ENCODE results near the gene HEBP2.
"Not testable (repeated sequence)": the region's sequence is repeated elsewhere in the genome, so short reads cannot be mapped to it uniquely, and the experiment has no call there.

HEBP2 gene, protein sequence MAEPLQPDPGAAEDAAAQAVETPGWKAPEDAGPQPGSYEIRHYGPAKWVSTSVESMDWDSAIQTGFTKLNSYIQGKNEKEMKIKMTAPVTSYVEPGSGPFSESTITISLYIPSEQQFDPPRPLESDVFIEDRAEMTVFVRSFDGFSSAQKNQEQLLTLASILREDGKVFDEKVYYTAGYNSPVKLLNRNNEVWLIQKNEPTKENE

DNA sequence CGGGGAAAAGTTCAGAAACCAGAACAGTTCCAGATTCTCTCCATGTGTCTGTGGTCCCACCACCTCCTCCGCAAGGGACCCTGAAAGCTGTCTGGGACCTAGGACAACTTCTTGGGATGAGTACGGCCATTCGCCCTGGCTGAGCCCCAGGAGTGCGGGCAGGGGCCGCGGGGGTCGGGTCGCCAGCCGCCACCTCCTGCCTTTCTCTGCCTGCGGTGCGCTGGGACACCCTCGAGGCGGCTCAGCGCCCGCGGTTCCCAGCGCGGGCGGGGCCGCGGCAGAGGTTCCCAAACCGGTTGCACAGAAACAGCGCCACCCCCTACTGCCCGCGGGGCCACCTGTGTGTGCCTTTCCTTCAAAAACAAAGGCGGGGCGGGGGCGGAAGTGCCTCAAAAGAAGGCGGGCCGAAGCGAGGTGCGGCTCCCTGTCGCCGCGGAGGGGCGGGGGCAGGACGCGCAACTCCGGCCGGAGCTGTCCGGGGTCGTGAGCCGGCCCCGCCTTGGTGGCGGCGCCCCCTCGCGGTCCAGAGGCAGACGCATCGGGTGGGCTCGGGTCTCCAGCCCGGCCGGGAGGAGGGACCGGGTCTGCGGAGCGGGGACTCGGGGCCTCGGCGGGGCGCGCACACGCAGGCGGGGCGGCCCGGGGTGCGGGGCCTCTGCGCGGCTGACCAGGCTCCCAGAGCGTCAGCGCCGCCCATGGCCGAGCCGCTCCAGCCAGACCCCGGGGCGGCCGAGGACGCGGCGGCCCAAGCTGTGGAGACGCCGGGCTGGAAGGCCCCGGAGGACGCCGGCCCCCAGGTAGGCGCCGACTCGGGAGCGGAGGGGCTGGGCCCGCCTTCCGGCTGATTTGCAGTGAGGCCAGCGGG, at the start of gene HEBP2:
Gene HEBP2 (plus strand): TSS at position 423 of the 865 bp plus-strand sequence. CDS start 273 bp downstream, at position 696.
- peak; percentile 92 to 98 for DNase-seq

DNA sequence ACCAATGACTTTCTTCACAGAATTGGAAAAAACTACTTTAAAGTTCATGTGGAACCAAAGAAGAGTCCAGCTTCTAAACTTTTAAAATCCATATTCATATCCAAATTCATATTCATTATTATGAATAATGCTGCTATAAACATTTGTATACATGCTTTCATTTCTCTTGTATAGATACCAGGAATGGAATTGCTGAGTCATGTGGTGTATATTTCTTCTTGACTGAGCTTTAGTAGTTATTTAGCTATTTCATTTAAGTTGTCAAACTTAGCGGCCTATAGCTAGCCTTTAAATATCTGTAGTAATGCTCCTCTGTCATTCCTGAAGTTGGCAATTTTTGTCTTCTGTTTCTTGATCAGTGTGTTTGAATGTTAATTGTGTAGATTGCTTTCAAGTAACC, 46.1 kb upstream of the HEBP2 start:
- no peak for DNase-seq

GRCh38 chr6:138368684-138369083, 35.3 kb upstream of the HEBP2 start:
- DNase-seq = not testable (repeated sequence)

GRCh38 chr6:138370631-138371451, 33.2 kb upstream of the HEBP2 start:
- DNase-seq = no peak

- DNase-seq = no peak
These were observed 32.6 kb upstream of the HEBP2 start for GRCh38 chr6:138371452-138371711.

- no peak for DNase-seq
These were observed 32.3 kb upstream of the HEBP2 start for GRCh38 chr6:138371720-138372119.

DNA sequence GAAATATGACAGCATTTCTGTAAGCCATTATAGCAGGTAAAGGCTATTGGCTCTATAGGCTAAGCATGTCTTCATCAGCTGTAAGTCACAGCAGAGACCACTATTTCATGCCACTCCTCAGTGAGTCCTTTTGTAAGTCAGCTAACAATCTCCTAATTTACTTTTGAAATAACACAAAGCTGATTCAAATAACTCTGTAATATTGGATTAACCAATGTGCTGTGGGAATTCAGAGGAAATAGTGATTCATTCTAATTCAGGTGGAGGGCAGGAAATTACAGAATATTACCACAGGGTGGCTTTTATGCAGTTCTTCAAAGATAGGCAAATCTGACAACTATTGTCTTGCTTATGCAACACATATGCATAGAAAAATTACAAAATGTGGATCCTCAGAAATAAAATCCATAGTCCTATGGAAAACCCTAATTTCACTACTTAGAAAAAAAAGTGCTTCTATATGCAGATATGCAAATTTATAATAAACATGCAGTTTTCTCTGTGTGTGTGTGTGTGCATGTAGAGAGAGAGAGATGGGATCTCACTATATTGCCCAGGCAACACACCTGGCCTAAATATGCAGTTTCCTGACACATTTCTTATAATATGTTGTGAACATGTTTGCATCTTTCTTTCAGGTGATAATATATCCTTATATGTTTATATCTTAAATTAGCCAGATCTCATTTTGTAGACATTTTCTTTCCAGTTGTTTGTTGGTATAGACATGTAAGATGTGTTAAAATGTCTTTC, 31.1 kb upstream of the HEBP2 start:
- DNase-seq = no peak

DNA sequence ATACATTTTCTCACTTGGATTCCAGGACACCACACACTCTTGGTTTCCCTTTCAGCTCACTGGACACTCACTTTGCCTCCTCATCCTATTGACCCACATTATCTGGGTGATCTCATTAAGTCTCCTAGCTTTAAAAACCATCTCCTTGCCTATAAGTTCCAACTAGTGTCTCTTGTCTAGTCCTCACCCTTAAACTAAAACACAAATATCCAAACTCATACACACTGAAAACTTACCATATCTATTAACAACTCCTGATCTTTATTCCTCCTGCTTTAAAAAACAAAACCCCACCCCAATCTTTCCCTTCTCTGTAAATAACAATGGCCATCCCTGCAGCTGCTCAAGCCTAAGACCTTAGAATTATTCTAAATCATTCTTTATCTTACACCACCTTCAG, 29.8 kb upstream of the HEBP2 start:
- DNase-seq = no peak

- DNase-seq = no peak
These were observed 29.2 kb upstream of the HEBP2 start for GRCh38 chr6:138374815-138375214.

- DNase-seq = no peak
These were observed 27.0 kb upstream of the HEBP2 start for GRCh38 chr6:138377042-138377441.

GRCh38 chr6:138377844-138378243, 26.2 kb upstream of the HEBP2 start, which contains the start of gene SMIM28:
SMIM28 (plus strand) TSS chr6:138377905; CDS start chr6:138378073, 168 bp downstream.
- no peak for DNase-seq

DNA sequence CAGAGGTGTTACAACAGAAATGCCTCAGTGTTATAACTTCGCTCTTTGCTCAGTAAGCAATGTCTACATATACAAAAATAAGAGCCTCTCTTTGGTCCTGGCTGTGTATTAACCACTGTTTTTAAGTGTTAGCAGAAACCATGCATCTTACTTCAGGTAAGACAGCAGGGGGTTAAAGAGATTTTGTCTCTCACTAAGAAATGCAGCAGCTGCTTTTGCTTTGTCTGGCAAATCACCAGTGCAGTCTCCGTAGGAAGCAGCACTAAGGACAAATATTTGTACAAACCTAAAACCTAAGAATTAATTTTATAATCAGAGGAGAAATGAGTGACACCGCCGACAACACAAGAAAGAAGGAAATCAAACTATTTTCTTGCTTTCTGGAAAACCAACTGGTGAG, 25.6 kb upstream of the HEBP2 start:
- no peak for DNase-seq

DNA sequence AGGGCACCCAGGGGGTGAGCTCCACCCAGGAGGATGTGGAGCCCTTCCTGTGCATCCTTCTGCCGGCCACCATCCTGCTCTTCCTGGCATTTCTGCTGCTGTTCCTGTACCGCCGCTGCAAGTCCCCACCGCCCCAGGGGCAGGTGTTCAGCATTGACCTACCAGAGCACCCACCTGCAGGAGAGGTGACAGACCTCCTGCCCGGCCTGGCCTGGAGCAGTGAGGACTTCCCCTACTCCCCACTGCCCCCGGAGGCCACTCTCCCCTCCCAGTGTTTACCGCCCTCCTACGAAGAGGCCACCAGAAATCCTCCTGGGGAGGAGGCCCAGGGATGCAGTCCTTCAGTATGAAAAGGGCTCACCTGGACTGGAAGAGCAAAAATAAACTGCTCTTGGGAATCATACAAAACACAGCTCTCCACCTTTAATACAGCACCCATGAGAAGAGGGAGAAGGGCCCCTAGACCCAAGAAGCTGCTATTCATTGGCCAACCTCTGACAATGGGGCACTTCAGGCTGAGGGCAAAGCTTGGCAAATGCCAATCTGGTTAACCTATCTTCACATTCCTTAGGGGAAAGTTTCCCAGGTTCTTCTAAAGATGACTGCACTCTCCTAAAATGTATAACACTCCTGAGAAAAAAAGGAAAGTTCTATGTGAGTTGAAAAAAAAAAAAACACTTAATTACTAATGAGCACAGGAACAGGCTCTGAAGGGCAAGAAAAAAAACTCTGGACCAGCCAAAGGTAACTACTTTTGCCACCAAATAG, 21.3 kb upstream of the HEBP2 start:
- no peak for DNase-seq

- no peak for DNase-seq
These were observed 20.2 kb upstream of the HEBP2 start for GRCh38 chr6:138383776-138384175.

DNA sequence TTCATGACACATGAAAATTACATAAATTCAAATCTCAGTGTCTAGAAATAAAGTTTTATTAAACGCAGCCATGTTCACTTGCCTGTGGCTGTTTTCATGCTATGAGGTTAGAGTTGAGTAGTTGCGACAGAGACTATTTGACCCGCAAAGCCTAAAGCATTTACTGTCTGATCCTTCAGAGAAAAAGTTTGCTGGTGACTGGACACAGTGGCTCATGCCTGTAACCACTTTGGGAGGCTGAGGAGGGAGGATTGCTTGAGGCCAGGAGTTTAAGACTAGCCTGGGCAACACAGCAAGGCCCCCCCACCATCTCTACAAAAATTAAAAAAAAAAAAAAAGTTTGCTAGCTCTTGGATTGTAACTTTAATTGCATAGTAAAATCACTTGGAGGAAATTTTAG, 17.1 kb upstream of the HEBP2 start:
- no peak for DNase-seq

DNA sequence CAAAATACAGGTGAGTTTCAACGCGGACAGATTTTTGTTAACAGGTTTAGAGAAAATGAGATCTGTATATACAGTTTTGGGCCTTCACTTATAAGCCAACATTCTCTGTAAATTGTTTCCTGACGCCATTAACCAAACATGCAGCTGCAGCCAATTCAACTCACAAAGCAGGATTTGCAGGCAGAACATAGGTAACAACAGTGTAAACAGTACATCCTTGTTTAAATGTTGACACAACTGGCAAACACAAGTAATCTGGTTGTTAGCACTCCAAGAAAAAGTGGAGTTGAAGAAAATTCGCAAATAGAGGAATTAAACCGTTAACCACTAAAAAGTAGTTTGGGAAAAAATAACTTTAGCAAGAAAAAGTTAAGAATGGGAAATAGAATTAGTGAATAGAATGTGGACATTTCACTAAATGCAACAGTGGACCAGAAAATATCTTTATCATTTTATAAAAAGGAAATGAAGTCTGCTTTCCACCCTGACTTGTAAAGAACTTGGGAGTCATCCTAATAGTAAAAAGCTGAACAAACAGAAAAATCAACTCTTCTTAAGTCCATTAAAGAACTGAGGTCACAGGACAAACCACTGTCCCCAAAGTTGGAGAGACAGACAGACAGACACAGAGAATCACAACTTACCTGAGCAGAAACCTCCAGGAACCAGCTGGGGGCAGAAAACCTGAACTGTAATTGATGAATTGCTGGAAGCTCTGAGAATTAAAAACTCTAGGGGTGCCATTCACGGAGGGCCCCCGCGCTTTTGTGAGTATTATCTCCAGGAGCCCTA, 16.2 kb upstream of the HEBP2 start:
- no peak for DNase-seq

DNA sequence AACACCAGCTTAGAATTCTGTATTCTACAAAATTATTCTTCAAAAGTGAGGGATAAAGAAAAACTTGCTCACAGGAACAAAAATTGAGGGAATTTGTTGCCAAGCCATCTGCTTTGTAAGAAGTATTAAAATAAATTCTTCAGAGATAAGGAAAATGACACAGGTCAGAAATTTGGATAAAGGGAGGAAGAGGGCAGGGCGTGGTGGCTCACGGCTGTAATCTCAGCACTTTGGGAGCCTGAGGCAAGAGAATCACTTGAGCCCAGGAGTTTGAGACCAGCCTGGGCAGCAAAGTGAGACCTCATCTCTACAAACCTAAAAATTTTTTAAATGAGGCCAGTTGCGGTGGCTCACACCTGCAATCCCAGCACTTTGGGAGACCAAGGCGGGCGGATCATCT, 14.5 kb upstream of the HEBP2 start:
- DNase-seq = no peak

DNA sequence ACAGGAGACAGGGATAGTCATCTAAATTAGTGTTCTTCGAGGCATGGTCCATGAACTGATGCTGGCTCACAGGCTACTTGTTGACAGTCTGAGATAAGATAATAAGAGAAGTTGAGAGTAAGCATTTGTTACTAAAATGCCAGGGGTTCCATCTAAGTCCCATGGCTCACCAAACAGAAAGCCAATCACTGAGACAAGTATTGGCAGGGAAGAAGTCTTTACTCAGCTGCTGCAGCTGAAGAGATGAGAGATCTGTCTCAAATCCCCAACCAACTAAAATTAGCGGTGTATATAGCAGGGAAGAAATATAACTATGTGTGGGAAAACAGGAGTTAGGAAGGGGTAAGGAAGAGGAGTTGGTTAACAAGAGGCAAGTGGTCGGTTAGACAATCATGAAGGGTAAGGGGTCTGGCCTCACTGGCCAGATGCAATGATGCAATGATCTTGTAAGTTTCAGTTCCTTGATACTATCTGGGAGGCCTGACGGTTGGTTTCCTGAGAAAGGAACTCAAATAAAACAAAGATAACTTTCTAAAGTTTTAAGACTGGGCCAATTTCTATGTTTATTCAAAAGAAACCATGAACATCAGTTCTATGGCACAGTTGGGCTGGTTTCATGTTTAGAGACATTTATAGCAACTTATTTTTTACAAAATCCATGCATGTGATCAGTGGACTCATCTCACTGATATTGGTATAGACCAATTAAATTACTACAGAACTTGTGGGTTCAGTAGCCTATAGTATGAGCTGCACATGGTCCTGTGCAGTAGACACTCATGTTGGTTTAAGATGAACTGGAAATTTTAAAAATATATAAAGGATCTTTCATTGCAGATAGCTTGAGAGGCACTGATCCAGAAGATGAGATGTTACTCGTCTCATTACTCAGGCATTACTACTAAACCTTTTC, 9.9 kb upstream of the HEBP2 start:
- no peak for DNase-seq

DNA sequence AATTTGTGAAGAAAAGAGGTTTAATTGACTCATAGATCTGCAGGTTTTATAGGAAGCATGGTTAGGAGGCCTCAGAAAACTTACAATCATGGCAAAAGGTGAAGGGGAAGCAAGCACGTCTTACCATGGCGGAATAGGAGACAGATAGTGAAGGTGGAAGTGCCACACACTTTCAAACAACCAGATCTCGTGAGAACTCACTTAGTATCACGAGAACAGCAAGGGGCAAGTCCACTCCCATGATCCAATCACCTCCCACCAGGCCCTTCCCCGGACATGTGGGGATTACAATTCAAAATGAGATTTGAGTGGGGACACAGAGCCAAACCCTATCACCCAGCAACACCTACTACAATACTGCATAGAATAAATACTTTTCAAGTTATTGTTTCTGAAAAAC, 7.3 kb upstream of the HEBP2 start:
- no peak for DNase-seq

Measured in NCI-H526 (cell line).